Lower leg skin (tissue), 3 donors: ENCODE data around the gene EML5.

ENCODE experiments used
- POLR2A ChIP-seq, 2 donors: fragments of 450-650 bp; IDR thresholded peaks; one replicate each; pipeline ENCODE4 v1.6.1; 2016 to 2017; ENCODE audit warnings: antibody characterized with exemption in 2 of 2, mild to moderate bottlenecking in 1 of 2, moderate library complexity in 1 of 2
- TF ChIP-seq, protein P1 (sequence below), 3 donors: fragments of 450-650 bp; IDR thresholded peaks; one replicate each; pipeline ENCODE4 v1.5.1; 2016; ENCODE audit warnings: antibody characterized with exemption in 3 of 3, mild to moderate bottlenecking in 3 of 3, moderate library complexity in 2 of 3

- TF ChIP-seq, protein P1, sequence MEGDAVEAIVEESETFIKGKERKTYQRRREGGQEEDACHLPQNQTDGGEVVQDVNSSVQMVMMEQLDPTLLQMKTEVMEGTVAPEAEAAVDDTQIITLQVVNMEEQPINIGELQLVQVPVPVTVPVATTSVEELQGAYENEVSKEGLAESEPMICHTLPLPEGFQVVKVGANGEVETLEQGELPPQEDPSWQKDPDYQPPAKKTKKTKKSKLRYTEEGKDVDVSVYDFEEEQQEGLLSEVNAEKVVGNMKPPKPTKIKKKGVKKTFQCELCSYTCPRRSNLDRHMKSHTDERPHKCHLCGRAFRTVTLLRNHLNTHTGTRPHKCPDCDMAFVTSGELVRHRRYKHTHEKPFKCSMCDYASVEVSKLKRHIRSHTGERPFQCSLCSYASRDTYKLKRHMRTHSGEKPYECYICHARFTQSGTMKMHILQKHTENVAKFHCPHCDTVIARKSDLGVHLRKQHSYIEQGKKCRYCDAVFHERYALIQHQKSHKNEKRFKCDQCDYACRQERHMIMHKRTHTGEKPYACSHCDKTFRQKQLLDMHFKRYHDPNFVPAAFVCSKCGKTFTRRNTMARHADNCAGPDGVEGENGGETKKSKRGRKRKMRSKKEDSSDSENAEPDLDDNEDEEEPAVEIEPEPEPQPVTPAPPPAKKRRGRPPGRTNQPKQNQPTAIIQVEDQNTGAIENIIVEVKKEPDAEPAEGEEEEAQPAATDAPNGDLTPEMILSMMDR (IDR thresholded peaks at IDR 0.05) = no peak
- no peak for TF ChIP-seq POLR2A (IDR thresholded peaks at IDR 0.05)
Observed at GRCh38 chr14:88683119-88683518, 109.6 kb downstream of the EML5 start.
